Measurements from ENCODE around the gene NYAP2.

NYAP2 gene

GRCh38 chr2:225488743-225489142 lies 89.2 kb downstream of the NYAP2 start:
- Histone ChIP-seq H3K9me3 (ENCODE audit: low read length) (no peaks in the 10 kb centered on the region), H4K20me1 (ENCODE audit: insufficient read depth, low read length) (no peaks in the 10 kb centered on the region), H3K9ac (ENCODE audit: low read length) (no peak overlapping the region), H3K27ac (ENCODE audit: low read depth, low read length, poor library complexity, severe bottlenecking) (no peak overlapping the region), H3K36me3 (ENCODE audit: insufficient read depth, low read length) (no peaks in the 10 kb centered on the region), H3K27me3 (ENCODE audit: insufficient read depth, low read length) (no peaks in the 10 kb centered on the region), H3K4me2 (ENCODE audit: low read length) (no peak overlapping the region), H3K9me2 (ENCODE audit: low read depth, low read length) (no peaks in the 10 kb centered on the region), H3K4me3 (ENCODE audit: low read depth, low read length, poor library complexity, severe bottlenecking) (no peak overlapping the region), H2AFZ (ENCODE audit: low read length) (no peak overlapping the region), H3K79me2 (ENCODE audit: insufficient read depth, low read length) (no peaks in the 10 kb centered on the region), H3K4me1 (ENCODE audit: insufficient read depth, low read length, severe bottlenecking) (no peaks in the 10 kb centered on the region), H3F3A (ENCODE audit: insufficient read depth, low read length) (no peaks in the 10 kb centered on the region)
- no peak for TF ChIP-seq EZH2 (IDR thresholded peaks at IDR 0.05; ENCODE audit: borderline replicate concordance, low read length)
- TF ChIP-seq, protein P1, sequence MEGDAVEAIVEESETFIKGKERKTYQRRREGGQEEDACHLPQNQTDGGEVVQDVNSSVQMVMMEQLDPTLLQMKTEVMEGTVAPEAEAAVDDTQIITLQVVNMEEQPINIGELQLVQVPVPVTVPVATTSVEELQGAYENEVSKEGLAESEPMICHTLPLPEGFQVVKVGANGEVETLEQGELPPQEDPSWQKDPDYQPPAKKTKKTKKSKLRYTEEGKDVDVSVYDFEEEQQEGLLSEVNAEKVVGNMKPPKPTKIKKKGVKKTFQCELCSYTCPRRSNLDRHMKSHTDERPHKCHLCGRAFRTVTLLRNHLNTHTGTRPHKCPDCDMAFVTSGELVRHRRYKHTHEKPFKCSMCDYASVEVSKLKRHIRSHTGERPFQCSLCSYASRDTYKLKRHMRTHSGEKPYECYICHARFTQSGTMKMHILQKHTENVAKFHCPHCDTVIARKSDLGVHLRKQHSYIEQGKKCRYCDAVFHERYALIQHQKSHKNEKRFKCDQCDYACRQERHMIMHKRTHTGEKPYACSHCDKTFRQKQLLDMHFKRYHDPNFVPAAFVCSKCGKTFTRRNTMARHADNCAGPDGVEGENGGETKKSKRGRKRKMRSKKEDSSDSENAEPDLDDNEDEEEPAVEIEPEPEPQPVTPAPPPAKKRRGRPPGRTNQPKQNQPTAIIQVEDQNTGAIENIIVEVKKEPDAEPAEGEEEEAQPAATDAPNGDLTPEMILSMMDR (IDR thresholded peaks at IDR 0.05; ENCODE audit: low read length): no peak

- Histone ChIP-seq H3K79me2 (ENCODE audit: insufficient read depth, low read length) (no peaks in the 10 kb centered on the region), H3K36me3 (ENCODE audit: insufficient read depth, low read length) (no peaks in the 10 kb centered on the region), H3K27ac (ENCODE audit: low read depth, low read length, poor library complexity, severe bottlenecking) (no peak overlapping the region), H3K4me1 (ENCODE audit: insufficient read depth, low read length, severe bottlenecking) (no peaks in the 10 kb centered on the region), H3F3A (ENCODE audit: insufficient read depth, low read length) (no peaks in the 10 kb centered on the region), H3K9ac (ENCODE audit: low read length) (no peak overlapping the region), H3K4me2 (ENCODE audit: low read length) (no peak overlapping the region), H3K9me3 (ENCODE audit: low read length) (no peaks in the 10 kb centered on the region), H2AFZ (ENCODE audit: low read length) (no peak overlapping the region), H3K27me3 (ENCODE audit: insufficient read depth, low read length) (no peaks in the 10 kb centered on the region), H3K4me3 (ENCODE audit: low read depth, low read length, poor library complexity, severe bottlenecking) (no peak overlapping the region), H4K20me1 (ENCODE audit: insufficient read depth, low read length) (no peaks in the 10 kb centered on the region), H3K9me2 (ENCODE audit: low read depth, low read length) (no peaks in the 10 kb centered on the region)
- TF ChIP-seq, protein P1 (IDR thresholded peaks at IDR 0.05; ENCODE audit: low read length): no peak
- no peak for TF ChIP-seq EZH2 (IDR thresholded peaks at IDR 0.05; ENCODE audit: borderline replicate concordance, low read length)
Observed at GRCh38 chr2:225493420-225494099, 94.0 kb downstream of the NYAP2 start.

GRCh38 chr2:225494100-225494459 lies 94.6 kb downstream of the NYAP2 start:
- no peaks in the 10 kb centered on the region for H3F3A ChIP-seq (ENCODE audit: insufficient read depth, low read length)
- H4K20me1 ChIP-seq (ENCODE audit: insufficient read depth, low read length): no peaks in the 10 kb centered on the region
- H3K9me2 ChIP-seq (ENCODE audit: low read depth, low read length): no peaks in the 10 kb centered on the region
- no peak overlapping the region for H3K27ac ChIP-seq (ENCODE audit: low read depth, low read length, poor library complexity, severe bottlenecking)
- no peaks in the 10 kb centered on the region for H3K36me3 ChIP-seq (ENCODE audit: insufficient read depth, low read length)
- no peak overlapping the region for H3K9ac ChIP-seq (ENCODE audit: low read length)
- no peaks in the 10 kb centered on the region for H3K27me3 ChIP-seq (ENCODE audit: insufficient read depth, low read length)
- H3K4me2 ChIP-seq (ENCODE audit: low read length): no peak overlapping the region
- H3K9me3 ChIP-seq (ENCODE audit: low read length): no peaks in the 10 kb centered on the region
- H3K79me2 ChIP-seq (ENCODE audit: insufficient read depth, low read length): no peaks in the 10 kb centered on the region
- H3K4me3 ChIP-seq (ENCODE audit: low read depth, low read length, poor library complexity, severe bottlenecking): no peak overlapping the region
- no peaks in the 10 kb centered on the region for H3K4me1 ChIP-seq (ENCODE audit: insufficient read depth, low read length, severe bottlenecking)
- no peak overlapping the region for H2AFZ ChIP-seq (ENCODE audit: low read length)
- TF ChIP-seq, protein P1 (IDR thresholded peaks at IDR 0.05; ENCODE audit: low read length): no peak
- TF ChIP-seq EZH2 (IDR thresholded peaks at IDR 0.05; ENCODE audit: borderline replicate concordance, low read length): no peak
